ENCODE measurements around the gene HNF1B.

DNA sequence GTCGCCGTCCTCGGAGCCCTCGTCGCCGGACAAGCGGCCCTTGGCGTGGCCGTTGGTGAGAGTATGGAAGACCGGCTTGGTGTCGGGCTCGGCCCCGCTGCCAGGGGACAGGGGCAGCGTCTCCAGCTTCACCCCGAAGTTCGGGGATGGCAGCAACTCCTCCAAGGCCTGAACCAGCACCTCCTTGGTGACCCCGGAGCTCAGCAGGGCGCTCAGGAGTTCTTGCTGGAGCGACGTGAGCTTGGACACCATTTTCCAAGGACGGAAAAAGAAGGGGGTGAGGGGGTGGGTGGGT, 279 bp downstream of the HNF1B start:
- TF ChIP-seq POLR2A (IDR thresholded peaks at IDR 0.05; ENCODE audit: low read depth, low read length) (no peak), GATA2 (IDR thresholded peaks at IDR 0.05; ENCODE audit: insufficient read depth, insufficient read length, low read depth, low read length) (no peak)

Measured in endothelial cell of umbilical vein (primary cell).